Measurements from ENCODE around the gene ABLIM3.

GRCh38 chr5:149298842-149299404 lies 157.6 kb downstream of the ABLIM3 start:
- TF ChIP-seq POLR2AphosphoS5 (IDR thresholded peaks at IDR 0.05; ENCODE audit: low read depth, low read length) = no peak
- TF ChIP-seq TAF1 (IDR thresholded peaks at IDR 0.05; ENCODE audit: borderline replicate concordance, insufficient read depth, low read length) = no peak
